SK-N-SH (cell line): ENCODE measurements around the gene GRM1. TPM values are rescaled to one million over a fixed set of nuclear protein-coding genes. Genes with fewer than 3 reads are reported as not detected.
A peak's percentile ranks its signal among the peaks of the same experiment; 100 is the strongest.

ENCODE experiments used
- CTCF ChIA-PET: fragments of 300-600, 350-600 bp; formaldehyde crosslinking; extraction: SDS; loops from one replicate; lab custom pipeline; 2021; lab: Yijun Ruan, JAX
- POLR2A ChIA-PET: fragments of 350-600 bp; sonication (Branson Sonifier 250); formaldehyde crosslinking; extraction: SDS; loops from one replicate; lab custom pipeline; 2020; ENCODE audit warnings: antibody characterized with exemption, inconsistent platforms; lab: Yijun Ruan, JAX
- DNase-seq: peaks from one replicate; pipeline ENCODE4 v3.0.0; 2012
- H2AFZ ChIP-seq: fragments of 200-600 bp; sonication (generic); 2 replicates; pipeline ENCODE4 v1.8.1; 2016; ENCODE audit warnings: antibody characterized with exemption, mild to moderate bottlenecking, low read depth
- H3F3A ChIP-seq: fragments of 200-600 bp; sonication (generic); replicated peaks from 2 replicates; pipeline ENCODE3; 2016; ENCODE audit warnings: antibody characterized with exemption, mild to moderate bottlenecking; ENCODE audit not compliant: insufficient read depth
- H3K27ac ChIP-seq, 2 experiments: fragments of 200-500 bp in 1 of 2; fragments of 200-600 bp in 1 of 2; sonication (Bioruptor generic) in 1 of 2; sonication (generic), shearing (Covaris generic) in 1 of 2; 2 replicates each; pipeline versions ENCODE4 v1.5.1 to v1.6.1; 2014 to 2016; ENCODE audit warnings: low read depth in 2 of 2, inconsistent platforms in 1 of 2, low read length in 1 of 2, mild to moderate bottlenecking in 1 of 2, mixed read lengths in 1 of 2
- H3K27me3 ChIP-seq: fragments of 200-600 bp; sonication (generic), shearing (Covaris generic); 2 replicates; pipeline ENCODE4 v1.6.1; 2016; ENCODE audit warnings: mixed run types; ENCODE audit not compliant: insufficient read depth
- H3K36me3 ChIP-seq, 2 experiments: fragments of 200-500 bp in 1 of 2; fragments of 200-600 bp in 1 of 2; sonication (Bioruptor generic) in 1 of 2; sonication (generic) in 1 of 2; replicated peaks in 1 of 2; 2 replicates each; pipeline versions ENCODE3 to v1.5.1; 2014 to 2016; ENCODE audit warnings: low read length in 1 of 2, mild to moderate bottlenecking in 1 of 2; ENCODE audit not compliant: insufficient read depth in 2 of 2, control insufficient read depth in 1 of 2
- H3K4me1 ChIP-seq, 2 experiments: fragments of 200-500 bp in 1 of 2; fragments of 200-600 bp in 1 of 2; sonication (Bioruptor generic) in 1 of 2; sonication (generic), shearing (Covaris generic) in 1 of 2; 2 replicates each; pipeline versions ENCODE4 v1.5.1 to v1.6.1; 2014 to 2016; ENCODE audit warnings: low read depth in 1 of 2, low read length in 1 of 2, mixed run types in 1 of 2; ENCODE audit not compliant: insufficient read depth in 2 of 2, control insufficient read depth in 1 of 2
- H3K4me2 ChIP-seq: fragments of 200-600 bp; sonication (generic), shearing (Covaris generic); 2 replicates; pipeline ENCODE4 v1.6.1; 2017; ENCODE audit warnings: mixed run types
- H3K4me3 ChIP-seq, 2 experiments: fragments of 200-500 bp in 1 of 2; fragments of 200-600 bp in 1 of 2; sonication (Bioruptor generic) in 1 of 2; sonication (generic), shearing (Covaris generic) in 1 of 2; 2 replicates each; pipeline versions ENCODE4 v1.5.1 to v1.8.1; 2014 to 2016; ENCODE audit warnings: low read depth in 2 of 2, inconsistent platforms in 1 of 2, low read length in 1 of 2, mild to moderate bottlenecking in 1 of 2, mixed read lengths in 1 of 2, moderate library complexity in 1 of 2
- H3K79me2 ChIP-seq: fragments of 200-600 bp; sonication (generic); 2 replicates; pipeline ENCODE4 v1.8.1; 2017; ENCODE audit warnings: mild to moderate bottlenecking; ENCODE audit not compliant: insufficient read depth
- H3K9ac ChIP-seq: fragments of 200-600 bp; sonication (generic); 2 replicates; pipeline ENCODE4 v1.6.1; 2017; ENCODE audit warnings: mixed run types
- H3K9me2 ChIP-seq: fragments of 200-600 bp; sonication (generic); 2 replicates; pipeline ENCODE4 v1.6.1; 2017; ENCODE audit warnings: mixed run types
- H3K9me3 ChIP-seq: fragments of 200-600 bp; sonication (generic); 2 replicates; pipeline ENCODE4 v1.6.1; 2017; ENCODE audit warnings: mixed run types, mild to moderate bottlenecking, moderate library complexity
- H4K20me1 ChIP-seq: fragments of 200-600 bp; sonication (generic); 2 replicates; pipeline ENCODE4 v1.6.1; 2017; ENCODE audit warnings: mild to moderate bottlenecking, mixed run types; ENCODE audit not compliant: insufficient read depth
- CTCF ChIP-seq: fragments of 200-600 bp; sonication (generic); IDR thresholded peaks from 2 replicates; pipeline ENCODE4 v1.6.1; 2017; ENCODE audit warnings: antibody characterized with exemption, mild to moderate bottlenecking, moderate library complexity
- FOXM1 ChIP-seq: IDR thresholded peaks from 2 replicates; pipeline ENCODE4 v1.4.0; 2012; ENCODE audit warnings: low read depth, mild to moderate bottlenecking
- GATA2 ChIP-seq: sonication (generic); formaldehyde crosslinking; IDR thresholded peaks from 2 replicates; pipeline ENCODE4 v1.5.0; 2020; ENCODE audit warnings: mild to moderate bottlenecking, missing genetic modification reagents
- MEF2A ChIP-seq: IDR thresholded peaks from 2 replicates; pipeline ENCODE4 v1.4.0; 2012; ENCODE audit warnings: low read depth, borderline replicate concordance
- RAD21 ChIP-seq: IDR thresholded peaks from 2 replicates; pipeline ENCODE4 v1.6.1; 2012; ENCODE audit warnings: mild to moderate bottlenecking, low read length
- SIN3A ChIP-seq: IDR thresholded peaks from 2 replicates; pipeline ENCODE4 v1.6.1; 2012; ENCODE audit warnings: low read depth, mild to moderate bottlenecking, low read length, moderate library complexity, borderline replicate concordance
- SMC3 ChIP-seq: IDR thresholded peaks from 2 replicates; pipeline ENCODE4 v1.6.1; 2012; ENCODE audit warnings: low read depth, low read length, improper control_type of control experiment
- TEAD4 ChIP-seq: IDR thresholded peaks from 2 replicates; pipeline ENCODE4 v1.4.0; 2012; ENCODE audit warnings: mild to moderate bottlenecking, borderline replicate concordance; ENCODE audit not compliant: insufficient read depth
- ZBTB33 ChIP-seq: IDR thresholded peaks from 2 replicates; pipeline ENCODE4 v1.4.0; 2012; ENCODE audit warnings: low read depth, borderline replicate concordance
- WGBS: methylation state at CpG from one replicate; pipeline ENCODE4 v1.1.6; 2017; ENCODE audit warnings: low lambda C conversion rate; 5-methylcytosine and 5-hydroxymethylcytosine counted together
- polyA plus RNA-seq, 3 experiments: library from polyadenylated mRNA; depleted of rRNA; stranded (reverse); fragments of >200 nt; gene quantifications; 2 replicates each; pipeline ENCODE4 v1.2.3, GENCODE V29; 2012

Gene GRM1
- polyA plus RNA-seq, 1 of the 3 experiments (the other 2 are of a cell fraction), result 0.05 TPM

GRCh38 chr6:146041282-146041681 lies 12.4 kb downstream of the GRM1 start:
- no peak overlapping the region for H2AFZ ChIP-seq
- no peak overlapping the region for H3K4me3 ChIP-seq
- H3K27ac ChIP-seq, result no peak overlapping the region
- ChIA-PET POLR2A (no interaction called here), CTCF (interaction anchor here (0.6 to 1.7 kb wide), 5 partner anchors 36 to 727 kb away, joined by 3 to 8 read pairs (median 3); no protein-coding TSS in a partner anchor)
- 0% methylated on average over 1 of the region's 1 CpG for WGBS
- TF ChIP-seq RAD21, result peak; percentile 61
- TF ChIP-seq SMC3, result peak; percentile 35
- TF ChIP-seq MEF2A, result no peak
- peak; percentile 42 for TF ChIP-seq CTCF
- TF ChIP-seq SIN3A, result no peak
- H4K20me1 ChIP-seq, result no peaks in the 10 kb centered on the region
- H3K9ac ChIP-seq, result no peak overlapping the region
- no peaks in the 10 kb centered on the region for H3F3A ChIP-seq
- no peaks in the 10 kb centered on the region for H3K36me3 ChIP-seq
- H3K79me2 ChIP-seq, result no peaks in the 10 kb centered on the region
- H3K4me2 ChIP-seq, result no peak overlapping the region
- H3K9me3 ChIP-seq, result no peaks in the 10 kb centered on the region
- no peaks in the 10 kb centered on the region for H3K9me2 ChIP-seq
- no peak for DNase-seq
- no peaks in the 10 kb centered on the region for H3K4me1 ChIP-seq
- no peaks in the 10 kb centered on the region for H3K27me3 ChIP-seq

GRCh38 chr6:146047371-146047770 lies 18.5 kb downstream of the GRM1 start:
- Histone ChIP-seq H2AFZ (no peak overlapping the region), H3K4me2 (no peak overlapping the region), H3K9me3 (no peaks in the 10 kb centered on the region), H3K9me2 (no peaks in the 10 kb centered on the region), H3K4me1 (no peaks in the 10 kb centered on the region), H3K79me2 (no peaks in the 10 kb centered on the region), H3K9ac (no peak overlapping the region)
- POLR2A ChIA-PET, result no interaction called here
- TF ChIP-seq TEAD4, result no peak
- TF ChIP-seq ZBTB33, result no peak
- TF ChIP-seq GATA2, result no peak
- no peak for TF ChIP-seq FOXM1
- TF ChIP-seq, all 33 proteins: peak for 0
- Histone ChIP-seq H3K4me3 (no peak overlapping the region), H3K27ac (no peak overlapping the region), H4K20me1 (no peaks in the 10 kb centered on the region), H3F3A (no peaks in the 10 kb centered on the region), H3K27me3 (no peaks in the 10 kb centered on the region), H3K36me3 (no peaks in the 10 kb centered on the region)
- 12% methylated on average over 2 of the region's 2 CpGs for WGBS
- CTCF ChIA-PET, result no interaction called here
- DNase-seq, result no peak
